Suprapubic skin (tissue), 3 donors: ENCODE results near the gene STX12.

Experiments used
- CTCF ChIP-seq, 2 donors: fragments of 200-600 bp in 1 of 2; fragments of 450-650 bp in 1 of 2; sonication (generic) in 1 of 2; IDR thresholded peaks; one replicate each; pipeline ENCODE4 v1.5.1; 2016 to 2019; ENCODE audit warnings: antibody characterized with exemption in 2 of 2, mild to moderate bottlenecking in 1 of 2, moderate library complexity in 1 of 2
- EP300 ChIP-seq: sonication (generic); formaldehyde crosslinking; IDR thresholded peaks from one replicate; pipeline ENCODE4 v1.6.1; 2017; ENCODE audit warnings: antibody characterized with exemption
- POLR2A ChIP-seq, 2 donors: fragments of 450-650 bp; IDR thresholded peaks; one replicate each; pipeline ENCODE4 v1.6.1; 2017; ENCODE audit warnings: antibody characterized with exemption in 2 of 2, mild to moderate bottlenecking in 2 of 2, moderate library complexity in 2 of 2

GRCh38 chr1:27759236-27759635, 13.8 kb upstream of the STX12 start:
- no peak for TF ChIP-seq CTCF (IDR thresholded peaks at IDR 0.05)
- no peak for TF ChIP-seq POLR2A (IDR thresholded peaks at IDR 0.05)
- no peak for TF ChIP-seq EP300
